Loucy (cell line): ENCODE results near the gene RPL41.

Experiments
- H2AFZ ChIP-seq: fragments of 200-600 bp; sonication (generic); 2 replicates; pipeline ENCODE4 v1.6.0; 2016; ENCODE audit warnings: antibody characterized with exemption, mild to moderate bottlenecking, low read length, moderate library complexity
- H3F3A ChIP-seq: fragments of 200-600 bp; 2 replicates; pipeline ENCODE4 v1.6.0; 2016; ENCODE audit warnings: antibody characterized with exemption, low read depth, mild to moderate bottlenecking
- H3K27me3 ChIP-seq: fragments of 200-600 bp; sonication (generic); 2 replicates; pipeline ENCODE4 v1.6.1; 2014; ENCODE audit warnings: low read length, mild to moderate bottlenecking; ENCODE audit not compliant: insufficient read depth, poor library complexity, severe bottlenecking
- H3K36me3 ChIP-seq: fragments of 200-600 bp; sonication (generic); 2 replicates; pipeline ENCODE4 v1.6.1; 2016; ENCODE audit warnings: low read length; ENCODE audit not compliant: insufficient read depth
- H3K4me1 ChIP-seq: fragments of 200-600 bp; sonication (generic); 2 replicates; pipeline ENCODE4 v1.5.1; 2014; ENCODE audit warnings: low read length, mild to moderate bottlenecking; ENCODE audit not compliant: insufficient read depth, poor library complexity, severe bottlenecking
- H3K4me2 ChIP-seq: fragments of 200-600 bp; sonication (generic); 2 replicates; pipeline ENCODE4 v1.6.0; 2014; ENCODE audit warnings: antibody characterized with exemption, low read length, low read depth, mild to moderate bottlenecking; ENCODE audit not compliant: poor library complexity, severe bottlenecking
- H3K4me3 ChIP-seq: fragments of 200-600 bp; sonication (generic); 2 replicates; pipeline ENCODE4 v1.5.1; 2014; ENCODE audit warnings: low read length, mild to moderate bottlenecking, mixed read lengths; ENCODE audit not compliant: poor library complexity, severe bottlenecking
- H3K79me2 ChIP-seq: fragments of 200-600 bp; sonication (generic); 2 replicates; pipeline ENCODE4 v1.6.1; 2014; ENCODE audit warnings: low read length; ENCODE audit not compliant: insufficient read depth
- H3K9ac ChIP-seq: fragments of 200-600 bp; sonication (generic); 2 replicates; pipeline ENCODE4 v1.6.0; 2014; ENCODE audit warnings: mild to moderate bottlenecking, low read depth, low read length, moderate library complexity; ENCODE audit not compliant: poor library complexity, severe bottlenecking
- H3K9me2 ChIP-seq: fragments of 200-600 bp; sonication (generic); replicated peaks from 2 replicates; pipeline ENCODE4 v1.6.1; 2016; ENCODE audit warnings: low read depth, low read length, mixed read lengths
- H3K9me3 ChIP-seq: fragments of 200-600 bp; sonication (generic); 2 replicates; pipeline ENCODE4 v1.6.1; 2014; ENCODE audit warnings: mild to moderate bottlenecking, antibody characterized with exemption, low read length, low read depth; ENCODE audit not compliant: insufficient read depth
- H4K20me1 ChIP-seq: fragments of 200-600 bp; sonication (generic); 2 replicates; pipeline ENCODE4 v1.6.0; 2014; ENCODE audit warnings: antibody characterized with exemption, low read length, mild to moderate bottlenecking; ENCODE audit not compliant: insufficient read depth, poor library complexity, severe bottlenecking
- CTCF ChIP-seq: fragments of 200-600 bp; sonication (generic); conservative IDR thresholded peaks from 2 replicates; pipeline ENCODE4 v1.5.1; 2014; ENCODE audit warnings: mild to moderate bottlenecking, antibody characterized with exemption, low read length
- EZH2phosphoT487 ChIP-seq: fragments of 200-600 bp; IDR thresholded peaks from 2 replicates; pipeline ENCODE4 v1.6.1; 2018; ENCODE audit warnings: antibody characterized with exemption, mild to moderate bottlenecking, moderate library complexity, borderline replicate concordance

The RPL41 gene

GRCh38 chr12:56128670-56129205 lies 12.3 kb downstream of the RPL41 start:
- H2AFZ ChIP-seq, result 0 out of 2 replicates have a peak overlapping the region, but pooled peaks have one; percentile 50
- H3K4me1 ChIP-seq, result peaks cover 52% of the 10 kb centered on the region
- H3K9ac ChIP-seq, result peak overlapping the region; percentile 86
- H3K9me3 ChIP-seq, result no peaks in the 10 kb centered on the region
- H3K4me2 ChIP-seq, result peak overlapping the region; percentile 94
- peaks cover 51% of the 10 kb centered on the region for H3K79me2 ChIP-seq
- no peak for TF ChIP-seq EZH2phosphoT487
- H3F3A ChIP-seq, result peaks cover 7% of the 10 kb centered on the region
- H3K36me3 ChIP-seq, result peaks cover 27% of the 10 kb centered on the region; the same call in 1 of the 2 replicates
- no peaks in the 10 kb centered on the region for H3K9me2 ChIP-seq
- H3K27me3 ChIP-seq, result no peaks in the 10 kb centered on the region
- H4K20me1 ChIP-seq, result peaks cover 5% of the 10 kb centered on the region
- peak overlapping the region; percentile 87 for H3K4me3 ChIP-seq

- H3K36me3 ChIP-seq, result peaks cover 33% of the 10 kb centered on the region; the same call in 1 of the 2 replicates
- H3K9ac ChIP-seq, result peak overlapping the region; percentile 86
- TF ChIP-seq EZH2phosphoT487 (no peak), CTCF (no peak)
- H4K20me1 ChIP-seq, result peaks cover 5% of the 10 kb centered on the region
- no peaks in the 10 kb centered on the region for H3K9me2 ChIP-seq
- H3K4me3 ChIP-seq, result peak overlapping the region; percentile 87
- H3K4me2 ChIP-seq, result peak overlapping the region; percentile 94
- H2AFZ ChIP-seq, result peak overlapping the region; percentile 50; the same call in 1 of the 2 replicates
- H3K27me3 ChIP-seq, result no peaks in the 10 kb centered on the region
- H3K4me1 ChIP-seq, result peaks cover 52% of the 10 kb centered on the region
- peaks cover 46% of the 10 kb centered on the region for H3K79me2 ChIP-seq
- no peaks in the 10 kb centered on the region for H3K9me3 ChIP-seq
- H3F3A ChIP-seq, result peaks cover 7% of the 10 kb centered on the region
These were observed 12.9 kb downstream of the RPL41 start for GRCh38 chr12:56129206-56129941.

GRCh38 chr12:56129942-56130495 lies 13.6 kb downstream of the RPL41 start:
- H4K20me1 ChIP-seq, result peaks cover 5% of the 10 kb centered on the region
- H3K79me2 ChIP-seq, result peaks cover 46% of the 10 kb centered on the region
- TF ChIP-seq CTCF, result no peak
- TF ChIP-seq EZH2phosphoT487, result no peak
- no peaks in the 10 kb centered on the region for H3K9me3 ChIP-seq
- H3K9ac ChIP-seq, result peak overlapping the region; percentile 86
- H3K4me1 ChIP-seq, result peaks cover 49% of the 10 kb centered on the region
- H3K36me3 ChIP-seq, result peaks cover 33% of the 10 kb centered on the region; the same call in 1 of the 2 replicates
- peak overlapping the region; percentile 94 for H3K4me2 ChIP-seq
- H3K27me3 ChIP-seq, result no peaks in the 10 kb centered on the region
- H2AFZ ChIP-seq, result no peak overlapping the region
- H3K9me2 ChIP-seq, result no peaks in the 10 kb centered on the region
- H3F3A ChIP-seq, result peaks cover 7% of the 10 kb centered on the region
- peak overlapping the region; percentile 87 for H3K4me3 ChIP-seq
